Stimulated activated CD4-positive, alpha-beta T cell treated with anti-CD3 and anti-CD28 coated beads, Interleukin-2, amount 100 ng/mL, for 4 hours (primary cell): Measurements from ENCODE around the gene IYD.

Source experiments
- DNase-seq: peaks from one replicate; pipeline ENCODE4 v3.0.0-alpha.2; 2020; ENCODE audit warnings: low read depth

Gene IYD

GRCh38 chr6:150368762-150369161 lies at the start of gene IYD:
Gene IYD, plus strand, starts transcription at chr6:150369012. Its CDS starts 20 bp downstream, at chr6:150369032.
- DNase-seq: no peak

- no peak for DNase-seq
These were observed 48.9 kb upstream of the IYD start for GRCh38 chr6:150319924-150320323.

GRCh38 chr6:150320442-150320841 lies 48.4 kb upstream of the IYD start:
- DNase-seq: no peak

GRCh38 chr6:150322466-150322871 lies 46.3 kb upstream of the IYD start:
- DNase-seq: no peak

- DNase-seq: no peak
These were observed 45.6 kb upstream of the IYD start for GRCh38 chr6:150323205-150323604.

- DNase-seq: no peak
These were observed 44.8 kb upstream of the IYD start for GRCh38 chr6:150324044-150324443.

- DNase-seq: no peak
These were observed 43.6 kb upstream of the IYD start for GRCh38 chr6:150325066-150325772.

GRCh38 chr6:150327117-150327774 lies 41.6 kb upstream of the IYD start:
- no peak for DNase-seq

- DNase-seq: no peak
These were observed 39.9 kb upstream of the IYD start for GRCh38 chr6:150328744-150329405.

- no peak for DNase-seq
These were observed 37.5 kb upstream of the IYD start for GRCh38 chr6:150331344-150331743.

GRCh38 chr6:150332939-150333584 lies 35.8 kb upstream of the IYD start:
- no peak for DNase-seq

GRCh38 chr6:150333585-150333941 lies 35.2 kb upstream of the IYD start:
- no peak for DNase-seq

- no peak for DNase-seq
These were observed 33.7 kb upstream of the IYD start for GRCh38 chr6:150334790-150335783.

GRCh38 chr6:150336299-150336698 lies 32.5 kb upstream of the IYD start:
- DNase-seq: no peak

- no peak for DNase-seq
These were observed 32.1 kb upstream of the IYD start for GRCh38 chr6:150336708-150337107.

- no peak for DNase-seq
These were observed 26.7 kb upstream of the IYD start for GRCh38 chr6:150342126-150342525.

- no peak for DNase-seq
These were observed 25.4 kb upstream of the IYD start for GRCh38 chr6:150343434-150343833.

GRCh38 chr6:150345781-150346180 lies 23.0 kb upstream of the IYD start:
- no peak for DNase-seq

- DNase-seq: no peak
These were observed 22.5 kb upstream of the IYD start for GRCh38 chr6:150346346-150346745.

GRCh38 chr6:150347845-150348244 lies 21.0 kb upstream of the IYD start:
- DNase-seq: no peak

- DNase-seq: no peak
These were observed 19.3 kb upstream of the IYD start for GRCh38 chr6:150349546-150349945.
